HG03460 (cell line): ENCODE results near the gene TULP3.

Experiments used
- ATAC-seq: cut with Tn5 transposase; IDR thresholded peaks from one replicate; pipeline ENCODE4 v1.9.1; 2021; ENCODE audit not compliant: unreplicated experiment

TULP3 gene

GRCh38 chr12:2925322-2925995, 34.8 kb downstream of the TULP3 start:
- ATAC-seq = no peak

DNA sequence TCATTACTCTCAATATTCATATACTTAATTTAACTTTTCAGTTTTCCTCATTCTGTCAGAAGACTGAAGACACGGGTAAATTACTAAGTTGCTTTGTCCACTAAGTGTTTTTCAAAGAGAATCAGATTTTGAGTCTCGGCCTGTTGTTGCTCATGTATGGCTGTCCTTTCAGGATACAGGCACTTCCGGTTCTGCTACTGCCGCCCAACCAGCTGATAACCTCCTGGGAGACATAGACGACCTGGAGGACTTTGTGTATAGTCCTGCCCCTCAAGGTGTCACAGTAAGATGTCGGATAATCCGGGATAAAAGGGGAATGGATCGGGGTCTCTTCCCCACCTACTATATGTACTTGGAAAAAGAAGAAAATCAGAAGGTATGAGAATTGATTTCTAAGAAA, 40.2 kb downstream of the TULP3 start:
- ATAC-seq = no peak

DNA sequence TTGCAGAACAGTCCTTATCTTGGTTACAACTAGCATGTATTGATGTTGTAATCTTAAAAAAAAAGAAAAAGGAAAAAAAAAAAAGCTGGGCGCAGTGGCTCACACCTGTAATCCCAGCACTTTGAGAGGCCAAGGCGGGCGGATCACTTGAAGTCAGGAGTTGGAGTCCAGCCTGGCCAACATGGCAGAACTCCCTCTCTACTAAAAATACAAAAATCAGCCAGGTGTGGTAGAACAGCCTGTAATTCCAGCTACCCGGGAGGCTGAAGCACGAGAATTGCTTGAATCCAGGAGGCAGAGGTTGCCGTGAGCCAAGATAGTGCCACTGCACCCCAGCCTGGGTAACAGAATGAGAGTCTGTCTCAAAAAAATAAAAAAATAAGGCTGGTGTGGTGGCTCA, 42.9 kb downstream of the TULP3 start:
- ATAC-seq = no peak

- ATAC-seq = no peak
These were observed 43.7 kb downstream of the TULP3 start for GRCh38 chr12:2934371-2934770.

DNA sequence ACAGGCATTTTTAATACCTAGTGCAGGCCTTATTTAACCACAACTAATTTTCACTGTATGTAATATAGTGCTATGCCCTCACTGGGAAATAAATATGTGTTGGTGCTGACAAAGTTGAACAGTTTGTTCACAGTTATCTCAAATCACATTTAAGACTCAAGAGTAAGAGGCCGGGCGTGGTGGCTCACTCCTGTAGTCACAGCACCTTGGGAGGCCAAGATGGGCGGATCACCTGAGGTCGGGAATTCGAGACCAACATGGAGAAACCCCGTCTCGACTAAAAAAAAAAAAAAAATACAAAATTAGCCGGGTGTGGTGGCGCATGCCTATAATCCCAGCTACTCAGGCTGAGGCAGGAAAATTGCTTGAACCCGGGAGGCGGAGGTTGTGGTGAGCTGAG, 45.6 kb downstream of the TULP3 start:
- no peak for ATAC-seq

DNA sequence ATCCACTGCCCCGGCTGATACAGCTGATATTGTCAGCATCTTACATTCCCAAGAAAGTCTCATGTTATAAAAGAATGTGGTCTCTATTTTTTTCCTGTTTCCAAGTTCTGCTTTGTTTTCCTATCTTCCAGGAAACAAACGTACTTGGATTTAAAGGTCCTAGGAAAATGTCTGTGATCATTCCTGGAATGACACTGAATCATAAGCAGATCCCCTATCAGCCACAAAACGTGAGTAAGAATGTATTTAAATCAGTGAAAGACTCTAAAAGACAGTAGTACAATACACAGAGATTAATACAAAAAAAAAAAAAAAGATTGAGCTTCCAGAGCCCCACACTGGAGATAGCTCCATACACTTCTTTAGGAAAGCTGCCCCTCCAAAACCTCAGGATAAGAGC, 46.8 kb downstream of the TULP3 start:
- no peak for ATAC-seq

DNA sequence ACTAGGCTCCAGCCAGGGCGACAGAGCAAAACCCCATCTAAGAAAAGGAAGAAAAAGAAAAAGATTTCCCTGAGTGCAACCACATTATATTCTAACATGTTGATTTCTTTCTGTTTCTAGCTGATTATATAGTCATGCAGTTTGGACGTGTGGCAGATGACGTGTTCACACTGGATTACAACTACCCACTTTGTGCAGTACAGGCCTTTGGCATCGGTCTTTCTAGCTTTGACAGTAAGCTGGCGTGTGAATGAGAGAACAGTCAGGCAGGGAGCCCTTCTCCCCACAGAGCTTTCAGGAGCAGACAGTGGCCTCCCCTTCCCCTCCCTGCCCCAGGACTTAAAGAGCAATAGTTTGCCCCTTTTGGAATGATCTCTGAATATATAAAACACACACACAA, 48.5 kb downstream of the TULP3 start:
- no peak for ATAC-seq

- no peak for ATAC-seq
These were observed 49.9 kb downstream of the TULP3 start for GRCh38 chr12:2940564-2940963.

GRCh38 chr12:2941524-2941923, 50.8 kb downstream of the TULP3 start:
- no peak for ATAC-seq

GRCh38 chr12:2944401-2945047, 53.8 kb downstream of the TULP3 start:
- no peak for ATAC-seq

DNA sequence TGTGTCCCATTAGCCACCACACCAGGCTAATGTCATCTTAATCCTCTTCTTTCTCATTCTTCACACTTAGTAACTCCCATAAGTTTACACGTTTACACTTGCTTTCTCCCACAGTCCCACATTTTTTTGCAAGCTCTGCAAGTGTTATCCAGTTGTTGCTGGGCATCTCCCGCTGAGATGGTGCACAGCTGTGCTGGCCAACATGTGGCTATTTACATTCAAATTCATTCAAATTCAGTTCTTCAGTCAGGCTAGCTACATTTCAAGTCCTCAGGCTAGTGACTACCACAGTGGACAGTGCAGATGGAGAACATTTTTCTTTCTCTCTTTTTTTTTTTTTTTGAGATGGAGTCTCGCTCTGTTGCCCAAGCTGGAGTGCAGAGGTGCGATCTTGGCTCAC, 58.7 kb downstream of the TULP3 start:
- ATAC-seq = no peak

DNA sequence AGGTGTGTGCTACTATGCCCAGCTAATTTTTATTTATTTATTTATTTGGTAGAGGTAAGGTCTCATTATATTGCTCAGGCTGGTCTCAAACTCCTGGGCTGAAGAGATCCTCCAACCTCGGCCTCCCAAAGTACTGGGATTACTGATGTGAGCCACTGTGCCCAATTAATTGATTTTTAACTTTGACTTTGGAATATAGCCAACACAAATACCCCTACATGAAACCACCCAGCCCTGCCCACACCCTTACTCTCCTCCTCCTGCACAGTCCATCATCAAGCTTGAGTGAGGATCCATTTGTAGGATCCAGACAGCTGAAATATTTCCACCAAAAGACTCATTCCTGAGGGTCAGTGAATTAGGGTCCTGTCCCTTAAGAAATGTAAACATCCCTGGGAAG, 65.2 kb downstream of the TULP3 start:
- ATAC-seq = no peak

- no peak for ATAC-seq
These were observed 67.2 kb downstream of the TULP3 start for GRCh38 chr12:2957816-2958431.

- ATAC-seq = no peak
These were observed 67.9 kb downstream of the TULP3 start for GRCh38 chr12:2958432-2959191.

DNA sequence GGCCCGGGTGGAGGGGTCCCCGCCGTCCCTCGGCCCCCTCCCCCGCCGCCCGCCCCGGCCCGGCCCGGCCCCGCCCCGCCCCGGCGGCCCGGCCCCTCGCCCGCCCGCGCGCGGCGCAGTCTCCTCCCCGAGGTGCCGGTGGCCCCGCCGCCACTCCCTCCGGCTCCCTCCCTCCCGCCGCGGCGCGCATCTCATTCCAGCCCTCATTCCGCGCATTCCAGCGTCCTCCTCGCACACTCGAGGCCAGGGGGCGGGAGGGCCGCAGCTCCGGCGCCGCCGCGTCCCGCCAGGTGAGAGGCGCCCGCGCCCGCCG, 68.5 kb downstream of the TULP3 start, which contains the start of gene TEAD4:
Gene TEAD4, plus strand, starts transcription at position 206 of the 313 bp plus-strand sequence.
- ATAC-seq = no peak

DNA sequence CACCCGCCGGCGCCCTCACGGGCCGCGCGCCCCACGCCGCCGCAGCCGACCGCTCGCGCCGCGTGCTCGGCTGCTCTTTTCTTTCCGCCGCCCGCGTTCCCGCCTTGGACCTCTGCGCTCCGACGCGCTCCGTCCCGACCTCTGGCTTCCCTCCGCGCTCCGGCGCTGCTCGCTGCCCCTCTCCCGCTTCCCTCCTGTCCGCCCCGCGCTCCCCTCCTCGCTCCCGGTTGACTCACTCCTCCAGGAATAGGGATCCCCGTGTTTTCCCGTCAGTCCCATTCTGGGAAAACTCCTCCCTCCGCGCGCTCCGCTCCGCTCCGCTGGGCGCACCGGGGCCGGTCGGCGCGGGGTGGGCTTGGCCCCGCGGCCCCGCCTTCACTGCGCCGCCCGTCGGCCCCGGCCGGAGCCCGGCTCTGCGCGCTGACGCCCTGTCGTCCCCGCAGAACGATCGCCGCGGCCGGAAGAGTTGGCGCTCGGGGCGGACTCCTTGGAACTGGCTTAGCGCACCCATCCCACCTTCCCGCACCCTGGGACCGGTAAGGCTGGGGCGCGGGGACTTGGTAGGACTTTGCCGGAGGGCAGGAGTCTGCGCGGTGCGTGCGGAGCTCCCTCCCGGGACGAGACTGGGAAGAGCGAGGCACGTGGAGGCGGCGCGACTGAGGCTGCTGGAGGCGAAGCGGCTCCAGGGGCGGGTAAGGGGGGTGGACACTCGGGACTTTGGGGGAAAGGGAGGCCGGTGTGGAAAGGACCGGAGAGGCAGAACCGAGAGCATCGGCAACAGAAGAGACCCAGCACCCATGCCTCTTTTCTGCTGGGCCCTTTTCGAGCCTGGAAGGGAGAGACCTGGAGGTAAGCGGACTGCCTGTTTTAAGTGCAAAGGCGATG, 69.1 kb downstream of the TULP3 start:
- ATAC-seq = no peak

GRCh38 chr12:2960390-2960956, 69.8 kb downstream of the TULP3 start:
- no peak for ATAC-seq

DNA sequence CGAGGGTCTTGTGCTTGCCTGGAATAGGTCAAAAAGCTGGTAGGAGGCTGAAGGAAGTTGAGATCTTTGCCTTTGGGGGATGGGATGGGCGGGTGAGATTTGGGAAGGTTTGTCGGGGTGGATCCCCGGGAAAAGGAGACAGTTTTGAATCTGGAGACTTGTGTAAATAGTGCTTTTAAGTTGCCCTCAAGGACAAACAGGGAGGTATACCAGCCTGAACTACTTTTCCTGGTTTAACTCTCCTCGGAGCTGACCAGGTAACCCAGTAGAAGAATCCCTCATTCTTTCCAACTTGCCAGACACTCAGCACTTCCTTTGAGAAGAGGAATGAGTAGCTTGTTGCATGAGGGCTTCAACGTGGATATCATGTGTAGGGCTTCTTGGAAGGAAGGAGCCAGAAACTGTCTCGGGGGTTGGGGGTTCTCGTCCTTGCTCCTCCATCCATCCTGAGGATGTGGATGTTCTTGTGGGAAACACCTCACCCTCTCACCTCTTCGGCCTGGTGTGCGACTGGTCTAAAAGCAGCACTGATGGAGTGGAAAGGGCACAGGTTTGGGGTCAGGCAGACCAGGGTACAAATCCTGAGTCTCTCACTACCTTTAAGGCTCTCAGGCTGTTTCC, 70.4 kb downstream of the TULP3 start:
- no peak for ATAC-seq

- ATAC-seq = no peak
These were observed 71.0 kb downstream of the TULP3 start for GRCh38 chr12:2961705-2962104.

GRCh38 chr12:2963154-2963759, 72.6 kb downstream of the TULP3 start:
- no peak for ATAC-seq
